CD1c-positive myeloid dendritic cell (primary cell): Measurements from ENCODE around the gene ZDHHC5.

Experiments
- DNase-seq: peaks from one replicate; pipeline ENCODE4 v3.0.0-alpha.2; 2016; ENCODE audit errors: extremely low spot score

ZDHHC5 gene

GRCh38 chr11:57667736-57668433 is at the start of gene ZDHHC5:
ZDHHC5 (plus strand) TSS chr11:57668114; CDS start chr11:57673091, 4,977 bp downstream.
- peak; percentile 99 for DNase-seq

- no peak for DNase-seq
These were observed 49.5 kb upstream of the ZDHHC5 start for GRCh38 chr11:57618438-57618837.

- DNase-seq, result no peak
These were observed 48.6 kb upstream of the ZDHHC5 start for GRCh38 chr11:57619331-57619730.

GRCh38 chr11:57620467-57620866 is 47.4 kb upstream of the ZDHHC5 start:
- DNase-seq, result no peak

GRCh38 chr11:57622263-57622662 is 45.7 kb upstream of the ZDHHC5 start:
- DNase-seq, result no peak

- no peak for DNase-seq
These were observed 43.0 kb upstream of the ZDHHC5 start for GRCh38 chr11:57624864-57625263.

- no peak for DNase-seq
These were observed 41.0 kb upstream of the ZDHHC5 start for GRCh38 chr11:57626895-57627294.

- no peak for DNase-seq
These were observed 37.7 kb upstream of the ZDHHC5 start for GRCh38 chr11:57630171-57630570.

- DNase-seq, result no peak
These were observed 35.8 kb upstream of the ZDHHC5 start for GRCh38 chr11:57632116-57632515.

GRCh38 chr11:57633394-57634070 is 34.4 kb upstream of the ZDHHC5 start:
- DNase-seq, result no peak

- DNase-seq, result no peak
These were observed 33.6 kb upstream of the ZDHHC5 start for GRCh38 chr11:57634311-57634710.

GRCh38 chr11:57635246-57635645 is 32.7 kb upstream of the ZDHHC5 start:
- DNase-seq, result no peak

- DNase-seq, result no peak
These were observed 30.3 kb upstream of the ZDHHC5 start for GRCh38 chr11:57637626-57638004.

GRCh38 chr11:57638005-57638781 is 29.7 kb upstream of the ZDHHC5 start:
- DNase-seq, result no peak

- no peak for DNase-seq
These were observed 29.0 kb upstream of the ZDHHC5 start for GRCh38 chr11:57638811-57639320.

GRCh38 chr11:57639321-57640067 is 28.4 kb upstream of the ZDHHC5 start:
- DNase-seq, result no peak

GRCh38 chr11:57640068-57640800 is 27.7 kb upstream of the ZDHHC5 start:
- no peak for DNase-seq

GRCh38 chr11:57641011-57641807 is 26.7 kb upstream of the ZDHHC5 start:
- peak; percentile 60 for DNase-seq

GRCh38 chr11:57643802-57644201 is 24.1 kb upstream of the ZDHHC5 start:
- DNase-seq, result no peak
